ENCODE measurements around the gene NCAM1. TPM values are rescaled to one million over a fixed set of nuclear protein-coding genes. Genes with fewer than 3 reads are reported as not detected.
A peak's percentile ranks its signal among the peaks of the same experiment; 100 is the strongest.

The NCAM1 gene
- total and polyA plus RNA-seq, 2 donors from 2014 or later, result 1.7 to 3.0 TPM

DNA sequence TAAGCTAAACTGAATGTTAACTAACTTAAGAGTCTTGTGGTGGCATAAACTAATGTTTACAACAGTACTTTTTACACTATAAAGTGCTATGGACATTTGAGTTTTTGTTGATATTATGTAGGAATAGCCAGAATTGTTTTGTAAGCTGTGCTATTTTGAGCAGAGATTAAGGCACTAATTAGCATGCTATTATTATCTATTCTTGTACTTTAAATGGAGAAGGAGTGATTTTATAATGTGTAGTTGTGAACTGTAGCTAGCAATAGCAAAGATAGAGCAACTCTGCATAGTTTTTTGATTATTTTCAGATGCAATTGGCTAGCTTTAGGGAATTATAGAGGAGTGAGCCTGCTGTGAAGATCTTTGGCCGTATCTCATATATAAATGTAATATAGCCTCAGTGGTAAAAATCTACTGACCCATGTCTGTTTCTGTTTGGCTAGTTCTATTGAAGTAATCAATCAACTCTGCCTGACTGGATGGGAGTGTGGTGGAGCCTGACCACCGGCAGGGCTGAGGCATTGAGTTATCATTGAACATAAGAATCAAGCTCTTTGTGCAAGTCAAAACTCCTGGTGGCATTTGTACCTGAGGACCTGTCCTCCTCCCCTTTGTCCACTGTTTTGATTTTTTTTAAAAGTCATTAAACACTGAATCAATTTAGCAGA, 34.3 kb downstream of the NCAM1 start:
- DNase-seq, result peak in 4 of 5 donors; percentile 48 to 78 (median 60)
- H3K4me3 ChIP-seq (ENCODE audit: low read length in 3 of 3), result no peak overlapping the region
- H3K36me3 ChIP-seq (ENCODE audit: control insufficient read depth in 2 of 3, insufficient read depth in 3 of 3, low read length in 3 of 3), result no peaks in the 10 kb centered on the region
- TF ChIP-seq, protein P1, sequence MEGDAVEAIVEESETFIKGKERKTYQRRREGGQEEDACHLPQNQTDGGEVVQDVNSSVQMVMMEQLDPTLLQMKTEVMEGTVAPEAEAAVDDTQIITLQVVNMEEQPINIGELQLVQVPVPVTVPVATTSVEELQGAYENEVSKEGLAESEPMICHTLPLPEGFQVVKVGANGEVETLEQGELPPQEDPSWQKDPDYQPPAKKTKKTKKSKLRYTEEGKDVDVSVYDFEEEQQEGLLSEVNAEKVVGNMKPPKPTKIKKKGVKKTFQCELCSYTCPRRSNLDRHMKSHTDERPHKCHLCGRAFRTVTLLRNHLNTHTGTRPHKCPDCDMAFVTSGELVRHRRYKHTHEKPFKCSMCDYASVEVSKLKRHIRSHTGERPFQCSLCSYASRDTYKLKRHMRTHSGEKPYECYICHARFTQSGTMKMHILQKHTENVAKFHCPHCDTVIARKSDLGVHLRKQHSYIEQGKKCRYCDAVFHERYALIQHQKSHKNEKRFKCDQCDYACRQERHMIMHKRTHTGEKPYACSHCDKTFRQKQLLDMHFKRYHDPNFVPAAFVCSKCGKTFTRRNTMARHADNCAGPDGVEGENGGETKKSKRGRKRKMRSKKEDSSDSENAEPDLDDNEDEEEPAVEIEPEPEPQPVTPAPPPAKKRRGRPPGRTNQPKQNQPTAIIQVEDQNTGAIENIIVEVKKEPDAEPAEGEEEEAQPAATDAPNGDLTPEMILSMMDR (IDR thresholded peaks at IDR 0.05; ENCODE audit: borderline replicate concordance, extremely low read depth, insufficient read depth), result no peak
- no peaks in the 10 kb centered on the region for H3K27me3 ChIP-seq (ENCODE audit: control insufficient read depth, insufficient read depth, low read length)
- intact Hi-C loops (cut with DNase I), result no loop called here
- H3K9me3 ChIP-seq (ENCODE audit: control insufficient read depth in 2 of 3, insufficient read depth in 1 of 3, low read length in 3 of 3), result no peaks in the 10 kb centered on the region
- no peak for FAIRE-seq
- H3K9ac ChIP-seq (ENCODE audit: low read length in 3 of 3), result no peak overlapping the region
- no peak overlapping the region for H3K27ac ChIP-seq (ENCODE audit: low read depth in 2 of 2, low read length in 2 of 2)
- H3K4me1 ChIP-seq (ENCODE audit: control insufficient read depth in 2 of 3, insufficient read depth in 2 of 3, low read depth in 1 of 3, low read length in 3 of 3), result peaks cover 0 to 2% (median 0%) of the 10 kb centered on the region in 3 donors

GRCh38 chr11:112996994-112997393, 35.8 kb downstream of the NCAM1 start:
- H3K9ac ChIP-seq (ENCODE audit: low read length in 3 of 3), result no peak overlapping the region
- FAIRE-seq, result no peak

DNA sequence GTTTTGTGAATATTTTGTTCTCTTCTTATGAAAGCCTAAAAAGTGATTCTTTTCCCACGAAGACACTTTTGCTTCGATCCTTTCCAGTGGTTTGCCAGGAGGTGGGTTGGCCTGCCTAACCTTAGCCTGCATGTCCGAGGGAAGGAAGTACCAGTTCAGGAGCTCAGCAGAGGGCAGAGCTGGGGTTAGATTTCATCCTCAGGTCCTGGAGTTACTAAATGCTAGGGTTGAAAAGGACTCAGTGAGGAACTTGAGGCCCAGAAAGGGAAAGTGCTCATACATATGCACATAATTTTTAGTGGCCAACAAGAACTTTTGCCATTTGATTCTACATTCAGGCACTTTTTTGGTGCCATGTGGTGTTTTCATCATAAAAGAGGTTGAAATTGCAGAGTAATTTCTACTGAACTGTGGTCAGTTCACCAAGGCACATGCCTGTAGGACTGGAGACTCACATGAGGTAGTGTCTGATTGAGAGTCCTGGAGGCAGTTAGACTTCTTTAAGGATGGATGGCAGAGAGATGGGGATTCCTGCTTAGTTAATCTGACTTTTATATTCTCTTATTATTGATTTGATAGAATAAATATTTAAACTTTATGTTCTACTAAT, 36.7 kb downstream of the NCAM1 start:
- FAIRE-seq (no peak), DNase-seq (peak in 2 of 5 donors; percentile 37 to 45)
- no peak overlapping the region for H3K9ac ChIP-seq (ENCODE audit: low read length in 3 of 3)
- TF ChIP-seq, protein P1 (IDR thresholded peaks at IDR 0.05; ENCODE audit: borderline replicate concordance, extremely low read depth, insufficient read depth), result no peak
- no peak overlapping the region for H3K4me3 ChIP-seq (ENCODE audit: low read length in 3 of 3)
- H3K4me1 ChIP-seq (ENCODE audit: control insufficient read depth in 2 of 3, insufficient read depth in 2 of 3, low read depth in 1 of 3, low read length in 3 of 3), result peaks cover 0 to 2% (median 0%) of the 10 kb centered on the region in 3 donors
- no peaks in the 10 kb centered on the region for H3K27me3 ChIP-seq (ENCODE audit: control insufficient read depth, insufficient read depth, low read length)
- H3K27ac ChIP-seq (ENCODE audit: low read depth in 2 of 2, low read length in 2 of 2), result no peak overlapping the region
- intact Hi-C loops (cut with DNase I), result no loop called here
- no peaks in the 10 kb centered on the region for H3K36me3 ChIP-seq (ENCODE audit: control insufficient read depth in 2 of 3, insufficient read depth in 3 of 3, low read length in 3 of 3)
- no peaks in the 10 kb centered on the region for H3K9me3 ChIP-seq (ENCODE audit: control insufficient read depth in 2 of 3, insufficient read depth in 1 of 3, low read length in 3 of 3)

More at GRCh38 chr11:112996994-112997393, 35.8 kb downstream of the NCAM1 start:
- peak in 3 of 5 donors; percentile 15 to 64 (median 56) for DNase-seq
- Histone ChIP-seq H3K27me3 (ENCODE audit: control insufficient read depth, insufficient read depth, low read length) (no peaks in the 10 kb centered on the region), H3K4me1 (ENCODE audit: control insufficient read depth in 2 of 3, insufficient read depth in 2 of 3, low read depth in 1 of 3, low read length in 3 of 3) (peaks cover 0 to 2% (median 0%) of the 10 kb centered on the region in 3 donors), H3K27ac (ENCODE audit: low read depth in 2 of 2, low read length in 2 of 2) (no peak overlapping the region), H3K36me3 (ENCODE audit: control insufficient read depth in 2 of 3, insufficient read depth in 3 of 3, low read length in 3 of 3) (no peaks in the 10 kb centered on the region), H3K9me3 (ENCODE audit: control insufficient read depth in 2 of 3, insufficient read depth in 1 of 3, low read length in 3 of 3) (no peaks in the 10 kb centered on the region), H3K4me3 (ENCODE audit: low read length in 3 of 3) (no peak overlapping the region)
- TF ChIP-seq, protein P1 (IDR thresholded peaks at IDR 0.05; ENCODE audit: borderline replicate concordance, extremely low read depth, insufficient read depth), result no peak
- intact Hi-C loops (cut with DNase I), result no loop called here
